ENCODE results near the gene FGF14. TPM values are rescaled to one million over a fixed set of nuclear protein-coding genes. Genes with fewer than 3 reads are reported as not detected.

FGF14 gene

GRCh38 chr13:101673360-101674105 is 728.3 kb downstream of the FGF14 start:
- no peak overlapping the region for H4K5ac ChIP-seq (ENCODE audit: low read length)
- H3K4me2 ChIP-seq (ENCODE audit: low read length) = no peak overlapping the region
- H3K79me1 ChIP-seq (ENCODE audit: low read length) = no peaks in the 10 kb centered on the region
- H3K36me3 ChIP-seq (ENCODE audit: control insufficient read depth, insufficient read depth, low read length) = no peaks in the 10 kb centered on the region
- H2BK15ac ChIP-seq (replicated peaks; ENCODE audit: low read depth) = no peak overlapping the region
- H3K4ac ChIP-seq (ENCODE audit: low read depth, low read length) = no peak overlapping the region
- H3K9ac ChIP-seq (ENCODE audit: low read length) = no peak overlapping the region
- no peak overlapping the region for H3K18ac ChIP-seq (ENCODE audit: low read length)
- H2AK5ac ChIP-seq (ENCODE audit: low read length) = no peak overlapping the region
- H3K79me2 ChIP-seq (ENCODE audit: control insufficient read depth, insufficient read depth, low read length) = no peaks in the 10 kb centered on the region
- WGBS (ENCODE audit: extremely low coverage, insufficient coverage, low lambda C conversion rate) = no CpG with 5 or more reads among the region's 4 CpGs
- H3K56ac ChIP-seq (ENCODE audit: low read length) = no peak overlapping the region
- no peak overlapping the region for H3K27ac ChIP-seq (ENCODE audit: low read depth, low read length)
- no peak overlapping the region for H2BK5ac ChIP-seq (ENCODE audit: low read length)
- H2BK120ac ChIP-seq (ENCODE audit: low read depth, low read length) = no peak overlapping the region
- no peaks in the 10 kb centered on the region for H3K27me3 ChIP-seq (ENCODE audit: insufficient read depth, low read length, poor library complexity)
- no peak for DNase-seq
- no peak overlapping the region for H3K23ac ChIP-seq (ENCODE audit: low read length)
- no peaks in the 10 kb centered on the region for H3K4me1 ChIP-seq (ENCODE audit: control insufficient read depth, low read depth, low read length)
- H4K8ac ChIP-seq (ENCODE audit: low read depth, low read length) = no peak overlapping the region
- no peak overlapping the region for H3K4me3 ChIP-seq (ENCODE audit: low read length)

GRCh38 chr13:101661839-101662238 is 740.0 kb downstream of the FGF14 start:
- Histone ChIP-seq H3K4me2 (ENCODE audit: low read length) (no peak overlapping the region), H3K4ac (ENCODE audit: low read depth, low read length) (no peak overlapping the region), H3K36me3 (ENCODE audit: control insufficient read depth, insufficient read depth, low read length) (no peaks in the 10 kb centered on the region), H3K27me3 (ENCODE audit: insufficient read depth, low read length, poor library complexity) (no peaks in the 10 kb centered on the region), H2BK15ac (replicated peaks; ENCODE audit: low read depth) (no peak overlapping the region), H2AK5ac (ENCODE audit: low read length) (no peak overlapping the region), H3K23ac (ENCODE audit: low read length) (no peak overlapping the region), H3K9ac (ENCODE audit: low read length) (no peak overlapping the region), H3K79me1 (ENCODE audit: low read length) (no peaks in the 10 kb centered on the region), H3K18ac (ENCODE audit: low read length) (no peak overlapping the region), H3K79me2 (ENCODE audit: control insufficient read depth, insufficient read depth, low read length) (no peaks in the 10 kb centered on the region), H2BK120ac (ENCODE audit: low read depth, low read length) (no peak overlapping the region), H4K8ac (ENCODE audit: low read depth, low read length) (no peak overlapping the region), H3K56ac (ENCODE audit: low read length) (no peak overlapping the region), H3K4me3 (ENCODE audit: low read length) (no peak overlapping the region), H3K27ac (ENCODE audit: low read depth, low read length) (no peak overlapping the region), H3K4me1 (ENCODE audit: control insufficient read depth, low read depth, low read length) (no peaks in the 10 kb centered on the region), H2BK5ac (ENCODE audit: low read length) (no peak overlapping the region), H4K5ac (ENCODE audit: low read length) (no peak overlapping the region)
- no peak for DNase-seq
- WGBS (ENCODE audit: extremely low coverage, insufficient coverage, low lambda C conversion rate) = no CpG with 5 or more reads among the region's 4 CpGs

Small RNA genes within 50 kb of the gene (small RNA-seq; reads per million reads assigned to genes)
- gene MIR2681 (ENCODE audit: insufficient read depth) (0.54 reads per million), gene MIR4705 (ENCODE audit: insufficient read depth) (not detected), gene RNU1-24P (ENCODE audit: insufficient read depth) (not detected), gene RNY1P2 (ENCODE audit: insufficient read depth) (not detected), gene RPL39P29 (ENCODE audit: insufficient read depth) (not detected)
